GM12878 (cell line): Measurements from ENCODE around the gene CARS2. TPM values are rescaled to one million over a fixed set of nuclear protein-coding genes. Genes with fewer than 3 reads are reported as not detected.

Source experiments
- ATAC-seq: fragments of 200-7000 bp; cut with Tn5 transposase; 3 replicates; pipeline ENCODE4 v1.9.1; 2020; ENCODE audit warnings: mild to moderate bottlenecking, moderate library complexity
- BruUV-seq: library from RNA; stranded (reverse); fragments of 400-500 nt; replicated peaks from 2 replicates; lab custom pipeline; 2021; lab: Mats Ljungman, UMichigan
- CTCF ChIA-PET: fragments of 300-600 bp; sonication (Branson Sonifier 250); formaldehyde crosslinking; extraction: SDS; loops from one replicate; lab custom pipeline; 2021; ENCODE audit warnings: inconsistent platforms; lab: Yijun Ruan, JAX
- POLR2A ChIA-PET: fragments of 350-600 bp; formaldehyde crosslinking; extraction: SDS; loops from one replicate; lab custom pipeline; 2021; ENCODE audit warnings: inconsistent platforms; lab: Charles Lee
- RAD21 ChIA-PET: fragments of 300-600 bp; sonication (Branson Sonifier 250); formaldehyde crosslinking; loops from one replicate; lab custom pipeline; 2023; ENCODE audit warnings: antibody characterized with exemption; ENCODE audit not compliant: unreplicated experiment; lab: Charles Lee
- SMC1A ChIA-PET: fragments of 300-600 bp; sonication (Branson Sonifier 250); formaldehyde crosslinking; loops from one replicate; lab custom pipeline; 2023; ENCODE audit not compliant: unreplicated experiment, uncharacterized antibody; lab: Charles Lee
- DNase-seq: peaks from one replicate; pipeline ENCODE4 v3.0.0-alpha.2; 2011; ENCODE audit warnings: low read depth, low spot score
- FAIRE-seq: peaks from 3 replicates; lab custom pipeline; 2011; peaks lifted over from hg19 to GRCh38; lab: Jason Lieb, UNC
- H2AFZ ChIP-seq: 2 replicates; pipeline ENCODE4 v1.6.0; 2011; ENCODE audit warnings: low read depth, low read length, control low read depth; ENCODE audit not compliant: control insufficient read depth
- H3K27ac ChIP-seq: 2 replicates; pipeline ENCODE4 v1.5.1; 2011; ENCODE audit warnings: control low read depth; ENCODE audit not compliant: control insufficient read depth, insufficient read depth
- H3K27me3 ChIP-seq, 2 experiments: replicated peaks in 1 of 2; 2 replicates each; pipeline versions ENCODE4 v1.6.0 to v1.6.1; 2011; ENCODE audit warnings: low read length in 1 of 2; ENCODE audit not compliant: control insufficient read depth in 2 of 2, insufficient read depth in 2 of 2
- H3K36me3 ChIP-seq, 2 experiments: 2 replicates each; pipeline ENCODE4 v1.5.1; 2011; ENCODE audit warnings: low read length in 1 of 2; ENCODE audit not compliant: control insufficient read depth in 2 of 2, insufficient read depth in 2 of 2
- H3K4me1 ChIP-seq: 2 replicates; pipeline ENCODE4 v1.6.1; 2011; ENCODE audit warnings: mild to moderate bottlenecking, low read length, moderate library complexity, mixed read lengths; ENCODE audit not compliant: control insufficient read depth, insufficient read depth
- H3K4me2 ChIP-seq: 2 replicates; pipeline ENCODE4 v1.6.0; 2011; ENCODE audit warnings: control low read depth; ENCODE audit not compliant: control insufficient read depth, insufficient read depth
- H3K4me3 ChIP-seq: fragments of 200-600 bp; sonication (generic); 2 replicates; pipeline ENCODE4 v1.5.1; 2016
- H3K79me2 ChIP-seq: 2 replicates; pipeline ENCODE4 v1.6.0; 2011; ENCODE audit warnings: low read length; ENCODE audit not compliant: control insufficient read depth, insufficient read depth
- H3K9ac ChIP-seq: 2 replicates; pipeline ENCODE4 v1.8.0; 2011; ENCODE audit warnings: low read length, control low read depth, mixed read lengths; ENCODE audit not compliant: control insufficient read depth, insufficient read depth
- H3K9me3 ChIP-seq: replicated peaks from 3 replicates; pipeline ENCODE4 v1.5.1; 2011; ENCODE audit warnings: mild to moderate bottlenecking, low read length; ENCODE audit not compliant: control insufficient read depth, insufficient read depth
- H4K20me1 ChIP-seq: 2 replicates; pipeline ENCODE4 v1.6.0; 2011; ENCODE audit not compliant: control insufficient read depth, insufficient read depth
- ASH2L ChIP-seq: fragments of 300-600, 200-600 bp; sonication (generic); IDR thresholded peaks from 2 replicates; pipeline ENCODE4 v1.6.1; 2017; ENCODE audit warnings: low read depth, mild to moderate bottlenecking, borderline replicate concordance
- PAX8 ChIP-seq: fragments of 450-650 bp; IDR thresholded peaks from 2 replicates; pipeline ENCODE4 v1.6.1; 2017; ENCODE audit warnings: mild to moderate bottlenecking, moderate library complexity
- PKNOX1 ChIP-seq: fragments of 450-650 bp; IDR thresholded peaks from 2 replicates; pipeline ENCODE4 v1.6.1; 2016; ENCODE audit warnings: mild to moderate bottlenecking
- RELA ChIP-seq: fragments of 450-650 bp; IDR thresholded peaks from 2 replicates; pipeline ENCODE4 v1.8.0; 2014; ENCODE audit warnings: borderline replicate concordance; ENCODE audit not compliant: partially characterized antibody
- REST ChIP-seq: IDR thresholded peaks from 2 replicates; pipeline ENCODE4 v1.6.1; 2012; ENCODE audit warnings: mild to moderate bottlenecking, low read depth, low read length
- SPI1 ChIP-seq: IDR thresholded peaks from 2 replicates; pipeline ENCODE4 v1.6.1; 2011; ENCODE audit warnings: low read depth, mild to moderate bottlenecking, low read length, moderate library complexity, borderline replicate concordance; ENCODE audit not compliant: insufficient read depth
- TARDBP ChIP-seq: IDR thresholded peaks from 2 replicates; pipeline ENCODE4 v1.6.1; 2016; ENCODE audit warnings: borderline replicate concordance
- WGBS: methylation state at CpG from one replicate; pipeline ENCODE4 v1.1.6; 2016; ENCODE audit warnings: low lambda C conversion rate; ENCODE audit not compliant: insufficient replicate concordance, insufficient coverage; ENCODE audit errors: missing lambda C conversion rate; 5-methylcytosine and 5-hydroxymethylcytosine counted together
- in situ Hi-C: fragments of 300-500 bp; cut with MboI; formaldehyde crosslinking; loops from 9 replicates; pipeline ENCODE4 v1.14.3; 2018; ENCODE audit warnings: mixed read lengths
- intact Hi-C: fragments of 100-400 bp; cut with micrococcal nuclease; formaldehyde crosslinking; loops from one replicate; pipeline ENCODE4 v1.14.2; 2022; ENCODE audit not compliant: unreplicated experiment
- polyA plus RNA-seq, 11 experiments: library from polyadenylated mRNA; depleted of rRNA in 4 of 11; unstranded in 6 of 11; stranded (reverse) in 5 of 11; fragments of >200 nt; fragmentation: Nextera tagmentation in 4 of 11; fragmentation: Illumina TruSeq in 1 of 11; extraction: Ambion mirVana in 4 of 11; extraction: Trizol in 1 of 11; gene quantifications; 1 replicate in 1 of 11; 2 replicates in 10 of 11; pipeline versions ENCODE4 v1.2.1 to v1.2.3, GENCODE V29; 2011 to 2016; ENCODE audit warnings: inconsistent platforms in 2 of 11, missing spikeins in 2 of 11, low read depth in 1 of 11
- total RNA-seq, 4 experiments: library from RNA; depleted of rRNA in 3 of 4; stranded (reverse); fragments of >200 nt in 3 of 4; fragmentation: Illumina TruSeq in 1 of 4; extraction: Trizol in 1 of 4; gene quantifications; 2 replicates each; pipeline versions ENCODE4 v1.2.1 to v1.2.3, GENCODE V29; 2013 to 2021

The CARS2 gene
- total and polyA plus RNA-seq, 10 of the 15 experiments (the other 5 are each of a cell fraction or from before 2014, with no cell fraction given): 4.2 to 101 (median 61.5) TPM

DNA sequence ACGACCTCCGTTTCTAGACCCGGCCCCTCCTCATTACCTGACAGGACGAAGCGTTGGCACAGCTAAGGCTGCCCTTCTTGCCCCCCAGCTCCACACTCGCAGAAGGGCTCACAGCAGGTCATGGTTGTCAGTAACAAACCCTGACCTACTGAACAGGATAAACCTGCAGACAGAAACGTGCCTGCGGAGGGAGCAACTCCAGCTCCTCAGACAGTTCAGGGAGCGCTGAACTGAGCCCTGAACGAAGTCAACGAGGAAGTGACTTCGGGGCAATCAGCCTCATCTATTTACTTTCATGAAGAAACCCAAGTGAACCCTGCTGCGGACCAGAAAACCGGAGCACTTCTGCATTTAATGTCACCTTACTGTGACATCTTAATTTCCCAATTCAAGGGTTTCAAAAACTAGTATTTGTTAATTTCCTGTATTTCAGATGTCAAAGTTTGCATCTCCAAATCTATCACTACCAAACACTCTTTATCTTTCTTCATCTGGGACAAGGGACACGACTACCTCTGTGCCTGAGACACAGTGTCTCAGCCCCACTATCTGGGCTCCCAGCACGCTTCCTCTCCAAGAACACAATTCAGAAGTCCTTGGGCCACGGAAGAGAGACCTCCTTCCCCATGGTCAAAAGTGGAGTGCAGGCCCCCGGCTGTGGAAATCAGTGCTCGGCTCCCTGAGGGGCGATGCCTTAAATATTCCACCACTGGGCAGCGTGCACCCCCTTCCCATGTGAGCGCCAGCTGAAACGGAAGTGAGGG is 40.2 kb downstream of the CARS2 start:
- DNase-seq: no peak
- no peak for ATAC-seq
- no TSS peak for BruUV-seq
- ChIA-PET SMC1A (interaction anchor here (1.4 kb wide), 1 partner anchor 11 kb away, joined by 3 read pairs; no protein-coding TSS in a partner anchor), POLR2A (interaction anchor here (1.2 kb wide), 1 partner anchor 11 kb away, joined by 4 read pairs; no protein-coding TSS in a partner anchor), RAD21 (no interaction called here), CTCF (interaction anchor here (1.3 kb wide), 1 partner anchor 11 kb away, joined by 3 read pairs; no protein-coding TSS in a partner anchor)
- FAIRE-seq: no peak
- no peaks in the 10 kb centered on the region; the same call in 2 of the 3 replicates for H3K9me3 ChIP-seq
- 0 out of 2 replicates have a peak, but pooled peaks have one; percentile 7 for TF ChIP-seq SPI1
- no peak for TF ChIP-seq RELA
- TF ChIP-seq PKNOX1: no peak
- no peak for TF ChIP-seq REST
- TF ChIP-seq ASH2L: no peak
- TF ChIP-seq PAX8: no peak
- no peak for TF ChIP-seq TARDBP
- H3K36me3 ChIP-seq: peaks cover 24 to 25% of the 10 kb centered on the region in 2 experiments; a peak in 3 of 4 replicates
- no peak overlapping the region for H3K4me2 ChIP-seq
- no peaks in the 10 kb centered on the region for H3K4me1 ChIP-seq
- H3K79me2 ChIP-seq: no peaks in the 10 kb centered on the region
- H3K27ac ChIP-seq: no peak overlapping the region
- H3K27me3 ChIP-seq: no peaks in the 10 kb centered on the region
- H2AFZ ChIP-seq: no peak overlapping the region
- H4K20me1 ChIP-seq: no peaks in the 10 kb centered on the region
- no peak overlapping the region for H3K4me3 ChIP-seq
- in situ Hi-C loops: no loop called here
- no peak overlapping the region for H3K9ac ChIP-seq
- intact Hi-C loops: no loop called here
- 93% methylated on average over 23 of the region's 23 CpGs for WGBS
